Endothelial cell of umbilical vein (primary cell): ENCODE data around the gene C10orf105. TPM values are rescaled to one million over a fixed set of nuclear protein-coding genes. Genes with fewer than 3 reads are reported as not detected.

Experiments used
- BruUV-seq: library from RNA; stranded (reverse); fragments of 400-500 nt; replicated peaks from 2 replicates; lab custom pipeline; 2021; lab: Mats Ljungman, UMichigan
- CTCF ChIA-PET: fragments of 300-600, 350-600 bp; sonication (Branson Sonifier 250); formaldehyde crosslinking; loops from one replicate; lab custom pipeline; 2021; ENCODE audit warnings: antibody characterized with exemption, inconsistent platforms; lab: Charles Lee
- POLR2A ChIA-PET: fragments of 300-600, 350-600 bp; sonication (Branson Sonifier 250); formaldehyde crosslinking; loops from one replicate; lab custom pipeline; 2021; ENCODE audit warnings: antibody characterized with exemption, inconsistent platforms; lab: Charles Lee
- DNase-seq: peaks from one replicate; pipeline ENCODE4 v3.0.0-alpha.2; 2011; ENCODE audit warnings: low read depth, low spot score
- FAIRE-seq: peaks from 2 replicates; lab custom pipeline; 2011; peaks lifted over from hg19 to GRCh38; lab: Jason Lieb, UNC
- H2AFZ ChIP-seq: 2 replicates; pipeline ENCODE4 v1.6.0; 2012; ENCODE audit warnings: low read depth, low read length, control low read depth, inconsistent platforms
- H3K27ac ChIP-seq: 2 replicates; pipeline ENCODE4 v1.5.1; 2011; ENCODE audit warnings: low read depth, mild to moderate bottlenecking, control low read depth, low read length, moderate library complexity; ENCODE audit not compliant: insufficient read depth
- H3K27me3 ChIP-seq, 2 experiments: 2 replicates each; pipeline versions ENCODE4 v1.6.0 to v1.6.1; 2011; ENCODE audit warnings: low read length in 2 of 2, mixed read lengths in 1 of 2; ENCODE audit not compliant: control insufficient read depth in 2 of 2, insufficient read depth in 2 of 2
- H3K36me3 ChIP-seq, 2 experiments: 2 replicates in 1 of 2; 3 replicates in 1 of 2; pipeline ENCODE4 v1.5.1; 2011; ENCODE audit warnings: low read length in 2 of 2, mild to moderate bottlenecking in 1 of 2, moderate library complexity in 1 of 2; ENCODE audit not compliant: control insufficient read depth in 2 of 2, insufficient read depth in 2 of 2; ENCODE audit errors: extremely low read depth in 1 of 2
- H3K4me1 ChIP-seq: 3 replicates; pipeline ENCODE4 v1.5.1; 2011; ENCODE audit warnings: mild to moderate bottlenecking, low read length; ENCODE audit not compliant: control insufficient read depth, insufficient read depth; ENCODE audit errors: extremely low read depth
- H3K4me2 ChIP-seq: 2 replicates; pipeline ENCODE4 v1.6.1; 2011; ENCODE audit warnings: low read length, control low read depth, mixed read lengths; ENCODE audit not compliant: insufficient read depth
- H3K4me3 ChIP-seq, 3 experiments: fragments of 200-600 bp in 1 of 3; sonication (generic), shearing (Covaris generic) in 1 of 3; replicated peaks in 1 of 3; 2 replicates each; pipeline ENCODE4 v1.5.1; 2011 to 2016; ENCODE audit warnings: control low read depth in 3 of 3, low read length in 3 of 3, mild to moderate bottlenecking in 2 of 3, inconsistent platforms in 1 of 3, low read depth in 1 of 3, moderate library complexity in 1 of 3; ENCODE audit not compliant: insufficient read depth in 1 of 3
- H3K79me2 ChIP-seq: 2 replicates; pipeline ENCODE4 v1.6.0; 2012; ENCODE audit warnings: low read length, inconsistent platforms; ENCODE audit not compliant: control insufficient read depth, insufficient read depth
- H3K9ac ChIP-seq: replicated peaks from 2 replicates; pipeline ENCODE3; 2011; ENCODE audit warnings: low read length, control low read depth; ENCODE audit not compliant: insufficient read depth; ENCODE audit errors: extremely low read depth
- H3K9me1 ChIP-seq: replicated peaks from 3 replicates; pipeline ENCODE4 v1.6.0; 2011; ENCODE audit warnings: mild to moderate bottlenecking, low read length; ENCODE audit not compliant: control insufficient read depth, insufficient read depth; ENCODE audit errors: extremely low read depth
- H3K9me3 ChIP-seq: replicated peaks from 2 replicates; pipeline ENCODE4 v1.5.1; 2012; ENCODE audit warnings: low read length, inconsistent platforms; ENCODE audit not compliant: control insufficient read depth, insufficient read depth
- H4K20me1 ChIP-seq: replicated peaks from 2 replicates; pipeline ENCODE3; 2011; ENCODE audit warnings: mild to moderate bottlenecking, low read length; ENCODE audit not compliant: control insufficient read depth, insufficient read depth; ENCODE audit errors: extremely low read depth
- EZH2 ChIP-seq: IDR thresholded peaks from 2 replicates; pipeline ENCODE4 v1.6.1; 2012; ENCODE audit warnings: borderline replicate concordance, low read depth, mild to moderate bottlenecking, moderate library complexity, low read length, inconsistent platforms; ENCODE audit not compliant: severe bottlenecking
- FOS ChIP-seq: IDR thresholded peaks from 2 replicates; pipeline ENCODE4 v1.6.1; 2011; ENCODE audit warnings: mild to moderate bottlenecking, low read length, moderate library complexity, borderline replicate concordance; ENCODE audit not compliant: insufficient read depth
- GATA2 ChIP-seq: IDR thresholded peaks from 2 replicates; pipeline ENCODE4 v1.7.0; 2011; ENCODE audit warnings: low read depth, mild to moderate bottlenecking, moderate library complexity, mixed read lengths, low read length; ENCODE audit not compliant: insufficient read length, insufficient read depth
- JUN ChIP-seq: IDR thresholded peaks from 2 replicates; pipeline ENCODE4 v1.6.1; 2011; ENCODE audit warnings: borderline replicate concordance, low read depth; ENCODE audit not compliant: insufficient read length, insufficient read depth
- MYC ChIP-seq: IDR thresholded peaks from one replicate; pipeline ENCODE4 v1.6.1; 2011; ENCODE audit warnings: mild to moderate bottlenecking, low read depth, low read length
- POLR2A ChIP-seq: IDR thresholded peaks from 2 replicates; pipeline ENCODE4 v1.6.1; 2012; ENCODE audit warnings: low read depth, mild to moderate bottlenecking, control low read depth, low read length
- POLR2AphosphoS5 ChIP-seq: IDR thresholded peaks from 2 replicates; pipeline ENCODE4 v1.6.1; 2012; ENCODE audit warnings: low read depth, mild to moderate bottlenecking, control low read depth, low read length, moderate library complexity; ENCODE audit not compliant: insufficient read depth
- dilution Hi-C: fragments of 300-500 bp; cut with MboI; formaldehyde crosslinking; loops from one replicate; pipeline ENCODE4 v1.15.0; 2019; ENCODE audit warnings: low sequenced_read_pairs; ENCODE audit not compliant: extremely low pct_ligation_motif_present
- intact Hi-C: fragments of 100-400 bp; cut with micrococcal nuclease; formaldehyde crosslinking; loops from one replicate; pipeline ENCODE4 v1.10.0; 2022
- polyA plus RNA-seq, 4 experiments: library from polyadenylated mRNA; depleted of rRNA in 3 of 4; stranded (reverse) in 3 of 4; unstranded in 1 of 4; fragments of >200 nt; gene quantifications; 2 replicates each; pipeline versions ENCODE4 v1.2.1 to v1.2.3, GENCODE V29; 2011 to 2012; ENCODE audit warnings: missing spikeins in 1 of 4
- total RNA-seq: library from RNA; stranded (reverse); gene quantifications from 2 replicates; pipeline ENCODE4 v1.2.3, GENCODE V29; 2021
- TF ChIP-seq, protein P1 (sequence below): IDR thresholded peaks from 2 replicates; pipeline ENCODE4 v1.6.1; 2011; ENCODE audit not compliant: insufficient read depth, insufficient read length
- TF ChIP-seq, protein P2 (sequence below), 2 donors: IDR thresholded peaks; 1 replicate in 1 of 2; 2 replicates in 1 of 2; pipeline ENCODE4 v1.5.1; 2011; ENCODE audit warnings: low read length in 2 of 2, mild to moderate bottlenecking in 2 of 2, moderate library complexity in 2 of 2, control low read depth in 1 of 2, inconsistent platforms in 1 of 2, low read depth in 1 of 2; ENCODE audit not compliant: insufficient read depth in 1 of 2; ENCODE audit errors: extremely low read depth in 1 of 2

Gene C10orf105
- total and polyA plus RNA-seq, 2 donors (not counting 3 experiments of a cell fraction or from before 2014, with no cell fraction given): not detected

DNA sequence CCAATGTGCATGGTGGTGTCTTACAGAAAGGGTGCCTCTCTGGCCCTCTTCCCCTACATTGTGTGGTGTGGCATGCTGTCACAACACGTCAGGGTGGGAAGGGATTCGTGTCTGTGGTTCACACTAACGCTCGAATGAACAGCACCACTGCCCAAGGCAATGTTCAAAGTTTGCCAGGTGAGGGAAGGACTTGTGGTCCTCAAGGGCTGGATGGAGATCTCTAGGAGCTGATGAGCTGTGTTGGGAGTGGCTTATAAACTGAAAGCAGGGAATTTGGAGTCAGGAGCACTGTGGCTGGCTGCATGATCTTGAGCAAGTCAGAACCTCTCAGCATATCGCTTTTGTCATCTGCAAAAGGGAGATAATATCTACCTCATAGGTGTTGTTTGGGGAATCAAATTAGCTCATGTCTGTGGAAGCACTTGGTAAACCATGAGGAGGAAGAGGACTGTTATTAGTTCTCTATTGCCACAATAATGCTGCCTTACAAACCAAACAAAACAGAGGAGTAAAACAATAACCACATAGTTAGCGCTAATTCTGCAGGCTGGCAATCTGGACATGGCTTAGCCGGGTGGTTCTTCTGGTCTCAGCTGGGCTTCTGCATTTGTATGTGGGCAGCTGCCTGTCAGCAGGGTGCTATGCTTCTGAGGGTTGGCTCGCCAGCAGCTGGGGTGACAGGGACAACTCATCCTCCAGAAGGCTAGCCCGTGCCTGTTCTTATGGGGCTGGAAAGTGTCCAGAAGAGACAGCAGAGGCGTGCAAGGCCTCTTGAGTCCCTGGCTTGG is 22.9 kb upstream of the C10orf105 start:
- H3K27me3 ChIP-seq: no peaks in the 10 kb centered on the region
- FAIRE-seq (no peak), DNase-seq (no peak)
- H3K9me3 ChIP-seq: no peaks in the 10 kb centered on the region
- H3K27ac ChIP-seq: no peak overlapping the region
- no peaks in the 10 kb centered on the region for H3K9me1 ChIP-seq
- intact Hi-C loops: no loop called here
- H3K4me3 ChIP-seq: no peak overlapping the region
- H4K20me1 ChIP-seq: no peaks in the 10 kb centered on the region
- ChIA-PET POLR2A (no interaction called here), CTCF (interaction anchor here (1.0 kb wide), 1 partner anchor 31 kb away, joined by 3 read pairs; the partner anchor contains the start of gene VSIR)
- H3K4me1 ChIP-seq: peaks cover 6% of the 10 kb centered on the region
- H2AFZ ChIP-seq: no peak overlapping the region
- no peak for TF ChIP-seq FOS
- TF ChIP-seq GATA2: no peak
- H3K4me2 ChIP-seq: no peak overlapping the region
- H3K9ac ChIP-seq: no peak overlapping the region
- no TSS peak for BruUV-seq
- dilution Hi-C loops: no loop called here
- H3K36me3 ChIP-seq: no peaks in the 10 kb centered on the region
- no peaks in the 10 kb centered on the region for H3K79me2 ChIP-seq

DNA sequence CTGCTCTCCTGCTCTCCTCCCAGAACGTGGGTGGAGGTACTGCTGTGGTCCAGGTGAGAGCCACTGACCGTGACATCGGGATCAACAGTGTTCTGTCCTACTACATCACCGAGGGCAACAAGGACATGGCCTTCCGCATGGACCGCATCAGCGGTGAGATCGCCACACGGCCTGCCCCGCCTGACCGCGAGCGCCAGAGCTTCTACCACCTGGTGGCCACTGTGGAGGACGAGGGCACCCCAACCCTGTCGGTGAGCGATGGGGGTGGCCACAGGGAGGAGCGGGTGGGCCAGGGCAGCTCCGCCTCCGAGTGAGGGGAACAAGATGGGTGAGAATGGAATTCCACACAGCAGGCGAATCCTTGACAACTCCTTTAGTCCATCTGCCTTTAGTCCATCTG is 22.1 kb upstream of the C10orf105 start:
- H3K9ac ChIP-seq: no peak overlapping the region
- H3K79me2 ChIP-seq: no peaks in the 10 kb centered on the region
- no peaks in the 10 kb centered on the region for H4K20me1 ChIP-seq
- H2AFZ ChIP-seq: no peak overlapping the region
- TF ChIP-seq POLR2A (no peak), EZH2 (no peak), GATA2 (no peak), MYC (no peak), FOS (no peak), POLR2AphosphoS5 (no peak), JUN (no peak)
- TF ChIP-seq, protein P1, sequence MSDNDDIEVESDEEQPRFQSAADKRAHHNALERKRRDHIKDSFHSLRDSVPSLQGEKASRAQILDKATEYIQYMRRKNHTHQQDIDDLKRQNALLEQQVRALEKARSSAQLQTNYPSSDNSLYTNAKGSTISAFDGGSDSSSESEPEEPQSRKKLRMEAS: no peak
- TF ChIP-seq, protein P2, sequence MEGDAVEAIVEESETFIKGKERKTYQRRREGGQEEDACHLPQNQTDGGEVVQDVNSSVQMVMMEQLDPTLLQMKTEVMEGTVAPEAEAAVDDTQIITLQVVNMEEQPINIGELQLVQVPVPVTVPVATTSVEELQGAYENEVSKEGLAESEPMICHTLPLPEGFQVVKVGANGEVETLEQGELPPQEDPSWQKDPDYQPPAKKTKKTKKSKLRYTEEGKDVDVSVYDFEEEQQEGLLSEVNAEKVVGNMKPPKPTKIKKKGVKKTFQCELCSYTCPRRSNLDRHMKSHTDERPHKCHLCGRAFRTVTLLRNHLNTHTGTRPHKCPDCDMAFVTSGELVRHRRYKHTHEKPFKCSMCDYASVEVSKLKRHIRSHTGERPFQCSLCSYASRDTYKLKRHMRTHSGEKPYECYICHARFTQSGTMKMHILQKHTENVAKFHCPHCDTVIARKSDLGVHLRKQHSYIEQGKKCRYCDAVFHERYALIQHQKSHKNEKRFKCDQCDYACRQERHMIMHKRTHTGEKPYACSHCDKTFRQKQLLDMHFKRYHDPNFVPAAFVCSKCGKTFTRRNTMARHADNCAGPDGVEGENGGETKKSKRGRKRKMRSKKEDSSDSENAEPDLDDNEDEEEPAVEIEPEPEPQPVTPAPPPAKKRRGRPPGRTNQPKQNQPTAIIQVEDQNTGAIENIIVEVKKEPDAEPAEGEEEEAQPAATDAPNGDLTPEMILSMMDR (IDR thresholded peaks at IDR 0.05; ENCODE audit: extremely low read depth in 1 of 2, insufficient read depth in 1 of 2, low read depth in 1 of 2, low read length in 2 of 2): no peak
- H3K4me1 ChIP-seq: peaks cover 4% of the 10 kb centered on the region
- dilution Hi-C loops (no loop called here), intact Hi-C loops (no loop called here)
- no peaks in the 10 kb centered on the region for H3K9me3 ChIP-seq
- no peak overlapping the region for H3K4me2 ChIP-seq
- ChIA-PET CTCF (no interaction called here), POLR2A (no interaction called here)
- no peaks in the 10 kb centered on the region for H3K27me3 ChIP-seq
- BruUV-seq: no TSS peak
- H3K4me3 ChIP-seq: no peak overlapping the region
- no peaks in the 10 kb centered on the region for H3K9me1 ChIP-seq
- DNase-seq (no peak), FAIRE-seq (no peak)
- H3K27ac ChIP-seq: no peak overlapping the region
- no peaks in the 10 kb centered on the region for H3K36me3 ChIP-seq
